GM12801 (cell line): ENCODE results near the gene ZNF609.

Experiments
- TF ChIP-seq, protein P1 (sequence below): IDR thresholded peaks from one replicate; pipeline ENCODE4 v1.5.1; 2011; ENCODE audit warnings: control low read depth; ENCODE audit not compliant: insufficient read length; ENCODE audit errors: extremely low read depth

The ZNF609 gene

DNA sequence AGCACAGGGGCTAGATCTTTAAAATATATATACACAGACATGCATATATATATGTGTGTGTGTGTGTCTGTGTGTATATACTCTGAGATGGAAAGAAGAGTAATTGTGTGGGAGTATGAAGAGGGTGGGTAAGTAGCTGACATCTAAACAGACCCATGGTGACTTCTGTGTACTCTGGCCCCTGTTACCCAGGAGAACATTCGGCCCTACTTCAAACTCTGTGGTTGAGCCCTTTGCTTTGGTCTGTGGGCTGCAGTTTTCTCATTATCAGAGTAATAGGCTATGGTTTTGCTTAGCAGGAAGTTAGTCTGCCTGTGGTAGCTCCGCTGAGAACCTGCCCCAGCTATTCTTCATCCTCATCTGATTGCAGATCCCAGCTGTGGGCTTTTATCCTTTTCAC, 173.6 kb downstream of the ZNF609 start:
- TF ChIP-seq, protein P1, sequence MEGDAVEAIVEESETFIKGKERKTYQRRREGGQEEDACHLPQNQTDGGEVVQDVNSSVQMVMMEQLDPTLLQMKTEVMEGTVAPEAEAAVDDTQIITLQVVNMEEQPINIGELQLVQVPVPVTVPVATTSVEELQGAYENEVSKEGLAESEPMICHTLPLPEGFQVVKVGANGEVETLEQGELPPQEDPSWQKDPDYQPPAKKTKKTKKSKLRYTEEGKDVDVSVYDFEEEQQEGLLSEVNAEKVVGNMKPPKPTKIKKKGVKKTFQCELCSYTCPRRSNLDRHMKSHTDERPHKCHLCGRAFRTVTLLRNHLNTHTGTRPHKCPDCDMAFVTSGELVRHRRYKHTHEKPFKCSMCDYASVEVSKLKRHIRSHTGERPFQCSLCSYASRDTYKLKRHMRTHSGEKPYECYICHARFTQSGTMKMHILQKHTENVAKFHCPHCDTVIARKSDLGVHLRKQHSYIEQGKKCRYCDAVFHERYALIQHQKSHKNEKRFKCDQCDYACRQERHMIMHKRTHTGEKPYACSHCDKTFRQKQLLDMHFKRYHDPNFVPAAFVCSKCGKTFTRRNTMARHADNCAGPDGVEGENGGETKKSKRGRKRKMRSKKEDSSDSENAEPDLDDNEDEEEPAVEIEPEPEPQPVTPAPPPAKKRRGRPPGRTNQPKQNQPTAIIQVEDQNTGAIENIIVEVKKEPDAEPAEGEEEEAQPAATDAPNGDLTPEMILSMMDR: no peak

DNA sequence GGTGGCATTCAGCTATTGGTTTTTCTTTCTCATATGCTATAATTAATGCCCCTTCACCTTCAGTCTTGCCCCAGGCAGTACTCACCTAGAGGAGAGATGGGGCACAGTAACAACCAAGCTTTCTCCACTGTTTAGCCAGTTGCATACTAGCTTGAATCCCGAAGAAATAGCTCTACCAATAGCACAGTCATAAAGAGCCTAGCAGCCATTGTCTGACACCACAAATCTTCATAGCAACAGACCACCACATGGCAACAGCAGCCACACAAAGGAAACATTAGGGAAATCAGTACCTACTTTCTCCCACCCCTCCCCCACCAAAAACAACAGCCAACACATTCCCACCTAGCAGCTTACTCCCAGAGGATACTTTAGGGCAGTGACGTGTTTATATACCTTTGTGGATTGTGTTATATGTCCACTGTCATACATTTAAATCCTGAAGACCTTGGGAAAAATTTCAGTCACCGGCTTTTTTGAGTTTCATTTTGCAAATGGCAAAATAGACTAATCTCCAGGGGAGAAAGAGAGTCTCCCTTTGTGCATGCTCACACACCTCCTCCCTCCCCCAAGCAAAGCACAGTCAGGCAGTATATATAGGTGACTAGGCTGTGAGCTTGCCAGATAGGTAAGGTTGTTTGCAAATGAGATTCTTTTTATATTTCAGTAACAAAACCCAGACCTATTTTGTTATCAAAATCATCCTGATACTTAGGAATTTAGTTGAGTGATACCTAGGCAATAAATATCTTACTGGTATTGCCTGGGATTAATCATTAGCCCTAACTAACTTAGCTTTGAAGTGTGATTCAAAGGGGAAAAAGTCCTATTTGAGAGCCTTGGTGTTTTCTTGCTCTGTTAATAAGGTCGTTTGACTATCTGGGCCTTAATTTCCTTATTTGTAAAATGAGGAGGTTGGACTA, 174.5 kb downstream of the ZNF609 start:
- TF ChIP-seq, protein P1: no peak

DNA sequence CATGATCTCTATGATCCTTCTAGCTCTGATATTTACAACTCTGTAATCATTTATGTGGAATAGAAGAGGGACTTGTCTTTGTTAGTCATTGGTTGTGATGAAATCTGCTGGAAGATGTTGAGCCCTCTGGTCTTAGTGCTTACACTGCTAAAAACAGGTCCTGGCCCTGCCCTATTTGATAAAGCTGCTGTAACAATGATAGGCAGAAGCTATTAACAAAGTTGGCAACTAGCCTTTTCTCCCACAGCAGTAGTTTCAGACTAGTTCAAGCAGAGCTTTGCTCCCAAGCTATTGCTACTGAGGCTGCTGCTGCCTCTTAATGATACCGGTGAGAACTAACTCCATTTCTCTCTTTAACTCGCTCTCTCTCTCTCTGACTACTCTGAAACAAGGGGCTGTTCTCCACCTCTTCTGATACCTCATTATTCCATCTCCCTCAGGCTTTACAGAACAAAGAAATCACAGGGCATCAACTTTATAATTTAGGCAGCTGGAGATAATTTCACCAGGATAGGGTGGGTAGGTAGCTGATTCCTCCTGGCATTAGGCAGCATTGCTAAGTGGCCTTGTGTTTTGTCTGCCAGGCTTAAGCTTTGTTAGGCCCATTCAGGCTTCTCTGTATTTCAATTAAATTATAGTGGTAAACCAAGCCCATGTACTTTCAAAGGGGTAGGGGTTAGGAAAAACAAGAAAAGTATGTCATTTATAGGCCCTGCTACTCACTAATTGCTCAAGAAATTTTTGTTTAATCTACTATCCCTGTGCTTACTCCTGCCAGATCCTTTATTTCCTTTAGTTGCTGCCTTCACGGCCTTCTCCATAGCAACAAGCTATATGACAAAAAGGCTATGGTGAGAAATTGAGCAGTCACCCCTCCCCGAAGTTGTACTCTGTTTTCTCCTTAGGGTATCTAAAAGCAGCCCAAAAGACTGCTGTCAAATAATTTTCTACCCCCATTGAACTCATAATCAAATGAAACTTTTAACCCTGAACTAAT, 175.4 kb downstream of the ZNF609 start:
- TF ChIP-seq, protein P1: no peak

DNA sequence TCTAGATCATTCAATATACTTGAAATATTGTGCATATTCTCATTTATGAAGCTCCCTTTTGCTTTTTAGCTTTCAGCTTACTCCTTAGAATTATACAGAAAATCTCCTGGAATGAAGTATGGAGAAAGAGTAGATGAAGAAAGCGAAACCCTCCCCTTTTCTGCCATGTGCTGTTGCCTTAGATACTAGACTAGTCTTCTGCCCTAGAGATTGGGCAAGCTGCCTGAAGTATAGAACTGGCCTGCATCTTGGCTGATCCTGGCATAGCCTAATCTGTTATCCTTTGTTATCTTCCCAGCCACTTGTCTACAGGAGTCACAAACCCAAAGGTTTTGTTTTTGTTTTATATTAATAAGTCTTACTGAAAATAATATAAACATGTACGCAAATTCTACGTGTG, 176.2 kb downstream of the ZNF609 start:
- TF ChIP-seq, protein P1: no peak

DNA sequence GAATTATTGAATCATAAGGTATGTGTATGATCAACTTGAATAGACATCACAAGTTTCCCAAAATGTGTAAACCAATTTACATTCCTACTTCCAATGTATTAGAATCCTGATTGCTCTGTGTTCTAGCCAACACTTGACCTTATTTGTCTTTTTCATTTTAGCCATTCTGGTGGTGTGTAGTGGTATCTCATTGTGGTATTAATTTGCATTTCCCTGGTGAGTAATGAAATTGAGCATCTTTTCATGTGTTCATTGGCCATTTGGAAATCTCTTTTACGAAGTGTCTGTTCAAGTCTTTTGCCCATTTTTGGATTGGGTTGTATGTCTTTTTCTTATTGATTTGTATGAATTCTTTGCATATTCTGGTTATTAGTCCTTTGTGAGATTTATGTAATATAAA, 177.0 kb downstream of the ZNF609 start:
- TF ChIP-seq, protein P1: no peak

DNA sequence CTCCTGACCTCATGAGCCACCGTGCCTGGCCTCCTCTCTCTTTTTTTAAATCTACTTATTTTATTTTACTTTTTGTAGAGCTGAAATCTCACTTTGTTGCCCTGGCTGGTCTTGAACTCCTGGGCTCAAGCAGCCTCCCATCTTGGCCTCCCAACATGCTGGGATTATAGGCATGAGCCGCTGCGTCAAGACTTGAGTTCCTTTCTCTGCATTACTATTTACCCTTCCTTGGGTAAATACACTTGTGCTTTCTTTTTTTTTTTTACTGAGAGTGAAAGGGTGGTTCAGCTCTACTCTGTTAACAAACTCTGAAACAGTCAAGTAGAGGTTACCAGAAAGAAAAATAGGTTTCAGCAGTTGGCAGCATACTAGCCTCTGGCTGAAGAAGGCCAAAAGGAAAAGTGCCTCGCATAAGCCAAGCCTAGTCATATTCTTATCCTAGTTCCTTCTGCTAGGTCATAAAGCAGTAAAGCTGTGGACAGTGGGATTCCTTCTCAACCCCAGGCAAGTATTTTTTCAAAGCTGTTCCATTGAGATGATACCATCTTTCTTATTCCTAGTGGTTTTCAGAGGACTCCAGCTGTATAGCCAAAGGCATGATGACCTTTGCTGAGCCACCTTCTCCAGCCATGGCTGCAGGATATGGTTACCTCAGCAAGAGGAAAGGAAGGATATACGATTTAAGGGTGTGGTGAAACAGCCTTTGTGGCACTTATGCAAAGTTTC, 179.9 kb downstream of the ZNF609 start:
- TF ChIP-seq, protein P1: no peak
